HG03565 (cell line): ENCODE data around the gene LITAF.

Experiments
- ATAC-seq: cut with Tn5 transposase; IDR thresholded peaks from one replicate; pipeline ENCODE4 v1.9.1; 2021; ENCODE audit warnings: mild to moderate bottlenecking, moderate library complexity; ENCODE audit not compliant: unreplicated experiment

The LITAF gene

GRCh38 chr16:11497851-11498289, 88.8 kb downstream of the LITAF start:
- ATAC-seq: no peak
